Smooth muscle cell (in vitro differentiated cells): ENCODE data around the gene SELENON. TPM values are rescaled to one million over a fixed set of nuclear protein-coding genes. Genes with fewer than 3 reads are reported as not detected.

ENCODE experiments used
- DNase-seq: peaks from one replicate; lab custom pipeline; 2025; ENCODE audit not compliant: unreplicated experiment; lab: John Stamatoyannopoulos, UW
- H2AFZ ChIP-seq: fragments of 200-600 bp; sonication (generic); 2 replicates; pipeline ENCODE4 v1.6.0; 2016; ENCODE audit warnings: antibody characterized with exemption, low read depth, mild to moderate bottlenecking
- H3F3A ChIP-seq: fragments of 200-600 bp; sonication (generic); 2 replicates; pipeline ENCODE4 v1.6.0; 2017; ENCODE audit warnings: antibody characterized with exemption, low read depth
- H3K27ac ChIP-seq: fragments of 200-600 bp; sonication (generic); 2 replicates; pipeline ENCODE4 v1.5.1; 2016; ENCODE audit warnings: low read depth, mild to moderate bottlenecking
- H3K27me3 ChIP-seq: fragments of 200-600 bp; sonication (generic); 2 replicates; pipeline ENCODE4 v1.6.1; 2016; ENCODE audit warnings: low read depth, mild to moderate bottlenecking
- H3K36me3 ChIP-seq: fragments of 200-600 bp; sonication (generic); 2 replicates; pipeline ENCODE4 v1.5.1; 2016; ENCODE audit warnings: low read depth
- H3K4me1 ChIP-seq: fragments of 200-600 bp; sonication (generic); 2 replicates; pipeline ENCODE4 v1.5.1; 2016; ENCODE audit warnings: low read depth
- H3K4me2 ChIP-seq: fragments of 200-600 bp; sonication (generic); 2 replicates; pipeline ENCODE4 v1.6.0; 2016; ENCODE audit warnings: mild to moderate bottlenecking
- H3K4me3 ChIP-seq: fragments of 200-600 bp; sonication (generic); 2 replicates; pipeline ENCODE4 v1.5.1; 2016; ENCODE audit warnings: mild to moderate bottlenecking
- H3K79me2 ChIP-seq: fragments of 200-600 bp; sonication (generic); 2 replicates; pipeline ENCODE4 v1.6.0; 2016; ENCODE audit warnings: low read depth, mild to moderate bottlenecking
- H3K9ac ChIP-seq: fragments of 200-600 bp; sonication (generic); 2 replicates; pipeline ENCODE4 v1.6.0; 2016; ENCODE audit warnings: low read depth
- H3K9me3 ChIP-seq: fragments of 200-600 bp; sonication (generic); replicated peaks from 2 replicates; pipeline ENCODE4 v1.5.1; 2016; ENCODE audit warnings: low read depth
- H4K20me1 ChIP-seq: fragments of 200-600 bp; sonication (generic); 2 replicates; pipeline ENCODE4 v1.6.0; 2016; ENCODE audit warnings: low read depth
- WGBS: methylation state at CpG from one replicate; pipeline ENCODE4 v1.1.7; 2016; ENCODE audit warnings: low lambda C conversion rate; 5-methylcytosine and 5-hydroxymethylcytosine counted together
- polyA plus RNA-seq: library from polyadenylated mRNA; unstranded; fragments of >200 nt; fragmentation: Nextera tagmentation; extraction: Ambion mirVana; gene quantifications from 2 replicates; pipeline ENCODE4 v1.2.1, GENCODE V29; 2016
- total RNA-seq: library from RNA; depleted of rRNA; stranded (reverse); fragments of >200 nt; gene quantifications from 2 replicates; pipeline ENCODE4 v1.2.3, GENCODE V29; 2014
- TF ChIP-seq, protein P1 (sequence below): fragments of 200-600 bp; sonication (generic); IDR thresholded peaks from 2 replicates; pipeline ENCODE4 v1.5.1; 2017; ENCODE audit warnings: borderline replicate concordance, mild to moderate bottlenecking, antibody characterized with exemption; ENCODE audit not compliant: insufficient read depth, poor library complexity, severe bottlenecking

SELENON gene
- total and polyA plus RNA-seq, 2 experiments from 2014 or later: 32.6 to 62.9 TPM

DNA sequence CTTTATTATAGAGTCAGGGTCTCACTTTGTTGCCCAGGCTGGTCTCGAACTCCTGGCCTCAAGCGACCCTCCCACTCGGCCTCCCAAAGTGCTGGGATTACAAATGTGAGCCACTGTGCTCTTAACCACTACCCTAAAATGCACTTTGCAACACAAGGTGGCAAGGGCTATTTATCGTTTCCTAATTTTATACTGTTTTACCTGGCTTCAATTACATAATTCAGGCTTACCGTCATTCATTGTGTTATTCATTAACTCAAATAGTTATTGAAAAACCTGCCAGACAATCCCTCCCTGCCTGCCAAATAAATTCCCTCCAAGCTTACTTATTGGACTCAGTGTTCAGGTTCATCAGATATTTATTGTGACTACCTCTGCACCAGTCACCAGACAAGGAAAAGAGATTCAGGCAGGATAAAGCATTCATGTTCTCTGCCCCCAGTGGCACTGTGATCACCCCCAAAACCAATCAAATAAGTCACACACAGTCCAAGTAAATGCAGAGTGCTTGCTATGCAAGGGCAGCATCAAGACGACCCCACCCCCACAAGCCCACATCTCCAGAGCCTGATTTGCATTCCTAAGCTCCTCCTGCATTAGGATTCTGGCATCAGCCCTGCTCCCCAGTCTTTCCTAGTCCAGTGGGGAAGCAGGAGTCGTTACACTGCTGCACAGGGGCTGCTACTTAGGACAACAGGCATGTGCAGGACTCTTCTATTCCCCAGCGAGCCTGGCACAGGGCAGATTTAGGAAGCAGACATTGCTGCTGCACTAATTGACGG is 67.4 kb downstream of the SELENON start:
- Histone ChIP-seq H3K27ac (no peak overlapping the region), H4K20me1 (peaks cover 9% of the 10 kb centered on the region)

More for the DNA sequence above, 67.4 kb downstream of the SELENON start:
- WGBS: 90% methylated on average over 9 of the region's 9 CpGs
- Histone ChIP-seq H3K4me1 (no peaks in the 10 kb centered on the region), H3K4me3 (no peak overlapping the region), H2AFZ (no peak overlapping the region), H3K9me3 (no peaks in the 10 kb centered on the region), H3K27me3 (no peaks in the 10 kb centered on the region), H3K4me2 (no peak overlapping the region), H3F3A (no peaks in the 10 kb centered on the region), H3K79me2 (peaks cover 2% of the 10 kb centered on the region), H3K36me3 (no peaks in the 10 kb centered on the region), H3K9ac (no peak overlapping the region)
- TF ChIP-seq, protein P1, sequence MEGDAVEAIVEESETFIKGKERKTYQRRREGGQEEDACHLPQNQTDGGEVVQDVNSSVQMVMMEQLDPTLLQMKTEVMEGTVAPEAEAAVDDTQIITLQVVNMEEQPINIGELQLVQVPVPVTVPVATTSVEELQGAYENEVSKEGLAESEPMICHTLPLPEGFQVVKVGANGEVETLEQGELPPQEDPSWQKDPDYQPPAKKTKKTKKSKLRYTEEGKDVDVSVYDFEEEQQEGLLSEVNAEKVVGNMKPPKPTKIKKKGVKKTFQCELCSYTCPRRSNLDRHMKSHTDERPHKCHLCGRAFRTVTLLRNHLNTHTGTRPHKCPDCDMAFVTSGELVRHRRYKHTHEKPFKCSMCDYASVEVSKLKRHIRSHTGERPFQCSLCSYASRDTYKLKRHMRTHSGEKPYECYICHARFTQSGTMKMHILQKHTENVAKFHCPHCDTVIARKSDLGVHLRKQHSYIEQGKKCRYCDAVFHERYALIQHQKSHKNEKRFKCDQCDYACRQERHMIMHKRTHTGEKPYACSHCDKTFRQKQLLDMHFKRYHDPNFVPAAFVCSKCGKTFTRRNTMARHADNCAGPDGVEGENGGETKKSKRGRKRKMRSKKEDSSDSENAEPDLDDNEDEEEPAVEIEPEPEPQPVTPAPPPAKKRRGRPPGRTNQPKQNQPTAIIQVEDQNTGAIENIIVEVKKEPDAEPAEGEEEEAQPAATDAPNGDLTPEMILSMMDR: no peak
- DNase-seq: no peak

Other genes starting within 250 kb of the SELENON start
- gene MAN1C1, start 183.4 kb upstream of the SELENON start, total RNA-seq: 5.0 and 10.5 TPM in 2 replicates
- 4.2 and 4.4 TPM in 2 replicates for gene MAN1C1, start 183.4 kb upstream of the SELENON start, polyA plus RNA-seq
- 39.9 and 47.2 TPM in 2 replicates for gene MTFR1L, start 19.8 kb downstream of the SELENON start, total RNA-seq
- gene MTFR1L, start 19.8 kb downstream of the SELENON start, polyA plus RNA-seq: 63.9 and 71.2 TPM in 2 replicates
- 0.18 and 2.1 TPM in 2 replicates for gene AUNIP, start 59.3 kb downstream of the SELENON start, total RNA-seq
- gene AUNIP, start 59.3 kb downstream of the SELENON start, polyA plus RNA-seq: 1.1 and 1.3 TPM in 2 replicates
- 8.8 and 10.0 TPM in 2 replicates for gene PAQR7, start 75.5 kb downstream of the SELENON start, total RNA-seq
- 2.9 and 3.7 TPM in 2 replicates for gene PAQR7, start 75.5 kb downstream of the SELENON start, polyA plus RNA-seq
- 112 and 115 TPM in 2 replicates for gene STMN1, start 106.2 kb downstream of the SELENON start, total RNA-seq
- gene STMN1, start 106.2 kb downstream of the SELENON start, polyA plus RNA-seq: 309 and 331 TPM in 2 replicates
- 9.2 and 9.4 TPM in 2 replicates for gene PAFAH2, start 197.9 kb downstream of the SELENON start, total RNA-seq
- 9.6 and 13.2 TPM in 2 replicates for gene PAFAH2, start 197.9 kb downstream of the SELENON start, polyA plus RNA-seq
- 11.2 and 14.1 TPM in 2 replicates for gene EXTL1, start 221.6 kb downstream of the SELENON start, total RNA-seq
- 9.2 and 25.8 TPM in 2 replicates for gene EXTL1, start 221.6 kb downstream of the SELENON start, polyA plus RNA-seq
- gene SLC30A2, start 245.9 kb downstream of the SELENON start, total RNA-seq: 0.27 TPM in 1 of 2 replicates, not detected in the other
- 0.53 and 0.56 TPM in 2 replicates for gene SLC30A2, start 245.9 kb downstream of the SELENON start, polyA plus RNA-seq